ENCODE measurements around the gene LRRC75A.

Gene LRRC75A

GRCh38 chr17:16437083-16437482 is 54.9 kb downstream of the LRRC75A start:
- H3K36me3 ChIP-seq (ENCODE audit: control insufficient read depth, low read depth, low read length), result peaks cover 26% of the 10 kb centered on the region
- H3K9ac ChIP-seq (ENCODE audit: low read length), result no peak overlapping the region
- H3K27me3 ChIP-seq (ENCODE audit: control insufficient read depth, insufficient read depth, low read length), result no peaks in the 10 kb centered on the region
- no peaks in the 10 kb centered on the region for H3K9me3 ChIP-seq (ENCODE audit: control insufficient read depth, low read depth, low read length)
- H3K4me3 ChIP-seq (ENCODE audit: low read length), result no peak overlapping the region
- no peak overlapping the region for H3K27ac ChIP-seq (ENCODE audit: low read length)
- peaks cover 13% of the 10 kb centered on the region for H3K4me1 ChIP-seq (ENCODE audit: control insufficient read depth, low read depth, low read length)

DNA sequence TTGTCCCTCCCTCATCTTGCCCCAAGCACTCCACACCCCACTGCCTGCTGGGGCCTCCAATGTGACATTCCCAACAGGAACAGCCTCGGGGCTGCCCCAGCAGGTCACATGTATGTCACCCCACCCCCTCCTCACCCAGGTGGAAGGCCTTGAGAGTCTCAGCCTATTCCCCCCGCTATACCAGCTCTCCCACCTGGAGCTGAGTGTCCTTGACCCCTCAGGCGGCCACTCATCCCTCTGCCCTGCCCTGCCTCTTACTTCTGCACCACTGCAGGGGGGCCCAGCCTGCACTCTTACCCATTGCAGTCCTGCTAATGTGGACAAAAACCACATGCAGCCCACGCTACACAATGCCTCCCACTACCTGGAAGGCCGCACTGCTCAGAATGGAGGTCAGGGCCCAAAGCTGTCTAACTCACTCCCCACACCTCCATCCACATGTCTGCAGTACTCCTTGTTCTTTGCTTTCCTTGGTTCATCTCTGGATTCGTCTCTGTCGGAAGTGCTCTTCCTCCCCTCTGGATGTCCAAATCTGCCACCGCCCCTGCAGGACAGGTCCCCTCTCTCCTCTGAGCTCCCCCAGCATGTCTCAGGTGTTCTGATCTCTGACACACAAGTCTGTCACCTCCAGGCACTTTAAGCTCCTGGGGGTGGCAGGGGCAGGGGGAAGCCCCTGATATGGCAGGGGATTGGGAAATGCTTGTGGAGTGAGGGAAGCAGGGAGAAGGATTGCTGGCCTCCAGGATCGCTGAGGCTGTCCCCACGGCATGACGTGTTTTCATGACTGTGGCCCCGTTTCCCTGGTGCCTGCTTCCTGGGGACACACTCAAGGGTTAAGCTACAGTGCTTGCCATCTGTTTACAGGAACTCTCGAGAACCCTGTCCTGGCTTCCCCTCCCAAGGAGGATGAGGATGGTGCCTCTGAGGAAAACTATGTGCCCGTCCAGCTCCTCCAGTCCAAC is 55.8 kb downstream of the LRRC75A start:
- Histone ChIP-seq H3K4me1 (ENCODE audit: control insufficient read depth, low read depth, low read length) (peaks cover 9% of the 10 kb centered on the region), H3K27ac (ENCODE audit: low read length) (no peak overlapping the region), H3K4me3 (ENCODE audit: low read length) (no peak overlapping the region), H3K36me3 (ENCODE audit: control insufficient read depth, low read depth, low read length) (peaks cover 17% of the 10 kb centered on the region), H3K27me3 (ENCODE audit: control insufficient read depth, insufficient read depth, low read length) (no peaks in the 10 kb centered on the region), H3K9ac (ENCODE audit: low read length) (no peak overlapping the region), H3K9me3 (ENCODE audit: control insufficient read depth, low read depth, low read length) (no peaks in the 10 kb centered on the region)

GRCh38 chr17:16434662-16435061 is 57.3 kb downstream of the LRRC75A start:
- no peak overlapping the region for H3K27ac ChIP-seq (ENCODE audit: low read length)
- H3K9ac ChIP-seq (ENCODE audit: low read length), result no peak overlapping the region
- no peak overlapping the region for H3K4me3 ChIP-seq (ENCODE audit: low read length)

DNA sequence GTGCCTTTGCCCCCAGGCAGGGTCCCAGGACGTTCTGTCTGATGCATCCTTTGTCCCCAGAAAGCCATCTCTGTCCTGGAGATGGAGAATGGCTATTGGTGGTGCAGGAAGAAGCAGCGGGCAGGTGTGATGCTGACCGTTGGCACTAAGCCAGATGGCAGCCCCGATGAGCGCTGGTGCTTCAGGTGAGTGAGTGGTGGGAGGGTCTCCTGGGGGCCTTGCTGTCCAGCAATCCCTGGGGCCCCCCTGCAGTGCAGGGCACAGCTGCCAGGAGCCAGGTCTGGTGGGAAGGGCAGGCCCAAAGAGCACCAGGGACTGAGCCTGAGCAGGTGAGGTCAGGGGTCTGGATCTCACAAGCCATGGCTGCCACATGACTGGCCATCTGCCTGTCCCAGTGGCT is 58.5 kb downstream of the LRRC75A start:
- Histone ChIP-seq H3K27ac (ENCODE audit: low read length) (no peak overlapping the region), H3K36me3 (ENCODE audit: control insufficient read depth, low read depth, low read length) (no peaks in the 10 kb centered on the region), H3K27me3 (ENCODE audit: control insufficient read depth, insufficient read depth, low read length) (no peaks in the 10 kb centered on the region), H3K9me3 (ENCODE audit: control insufficient read depth, low read depth, low read length) (no peaks in the 10 kb centered on the region), H3K4me3 (ENCODE audit: low read length) (no peak overlapping the region), H3K9ac (ENCODE audit: low read length) (no peak overlapping the region), H3K4me1 (ENCODE audit: control insufficient read depth, low read depth, low read length) (peaks cover 4% of the 10 kb centered on the region)

More at GRCh38 chr17:16434662-16435061, 57.3 kb downstream of the LRRC75A start:
- H3K27me3 ChIP-seq (ENCODE audit: control insufficient read depth, insufficient read depth, low read length), result no peaks in the 10 kb centered on the region
- H3K36me3 ChIP-seq (ENCODE audit: control insufficient read depth, low read depth, low read length), result peaks cover 1% of the 10 kb centered on the region
- H3K4me1 ChIP-seq (ENCODE audit: control insufficient read depth, low read depth, low read length), result peaks cover 4% of the 10 kb centered on the region
- no peaks in the 10 kb centered on the region for H3K9me3 ChIP-seq (ENCODE audit: control insufficient read depth, low read depth, low read length)

GRCh38 chr17:16432017-16432416 is 60.0 kb downstream of the LRRC75A start:
- H3K4me3 ChIP-seq (ENCODE audit: low read length), result no peak overlapping the region
- no peak overlapping the region for H3K27ac ChIP-seq (ENCODE audit: low read length)
- H3K27me3 ChIP-seq (ENCODE audit: control insufficient read depth, insufficient read depth, low read length), result no peaks in the 10 kb centered on the region
- no peak overlapping the region for H3K9ac ChIP-seq (ENCODE audit: low read length)
- no peaks in the 10 kb centered on the region for H3K36me3 ChIP-seq (ENCODE audit: control insufficient read depth, low read depth, low read length)
- no peaks in the 10 kb centered on the region for H3K9me3 ChIP-seq (ENCODE audit: control insufficient read depth, low read depth, low read length)
- H3K4me1 ChIP-seq (ENCODE audit: control insufficient read depth, low read depth, low read length), result no peaks in the 10 kb centered on the region

- no peaks in the 10 kb centered on the region for H3K9me3 ChIP-seq (ENCODE audit: control insufficient read depth, low read depth, low read length)
- H3K4me1 ChIP-seq (ENCODE audit: control insufficient read depth, low read depth, low read length), result no peaks in the 10 kb centered on the region
- no peak overlapping the region for H3K9ac ChIP-seq (ENCODE audit: low read length)
- no peak overlapping the region for H3K27ac ChIP-seq (ENCODE audit: low read length)
- no peaks in the 10 kb centered on the region for H3K27me3 ChIP-seq (ENCODE audit: control insufficient read depth, insufficient read depth, low read length)
- no peak overlapping the region for H3K4me3 ChIP-seq (ENCODE audit: low read length)
- no peaks in the 10 kb centered on the region for H3K36me3 ChIP-seq (ENCODE audit: control insufficient read depth, low read depth, low read length)
Measured at GRCh38 chr17:16430650-16431049, 61.3 kb downstream of the LRRC75A start.

GRCh38 chr17:16429083-16429482 is 62.9 kb downstream of the LRRC75A start:
- Histone ChIP-seq H3K4me1 (ENCODE audit: control insufficient read depth, low read depth, low read length) (no peaks in the 10 kb centered on the region), H3K27ac (ENCODE audit: low read length) (no peak overlapping the region), H3K4me3 (ENCODE audit: low read length) (no peak overlapping the region), H3K27me3 (ENCODE audit: control insufficient read depth, insufficient read depth, low read length) (no peaks in the 10 kb centered on the region), H3K9me3 (ENCODE audit: control insufficient read depth, low read depth, low read length) (no peaks in the 10 kb centered on the region), H3K9ac (ENCODE audit: low read length) (no peak overlapping the region), H3K36me3 (ENCODE audit: control insufficient read depth, low read depth, low read length) (no peaks in the 10 kb centered on the region)

DNA sequence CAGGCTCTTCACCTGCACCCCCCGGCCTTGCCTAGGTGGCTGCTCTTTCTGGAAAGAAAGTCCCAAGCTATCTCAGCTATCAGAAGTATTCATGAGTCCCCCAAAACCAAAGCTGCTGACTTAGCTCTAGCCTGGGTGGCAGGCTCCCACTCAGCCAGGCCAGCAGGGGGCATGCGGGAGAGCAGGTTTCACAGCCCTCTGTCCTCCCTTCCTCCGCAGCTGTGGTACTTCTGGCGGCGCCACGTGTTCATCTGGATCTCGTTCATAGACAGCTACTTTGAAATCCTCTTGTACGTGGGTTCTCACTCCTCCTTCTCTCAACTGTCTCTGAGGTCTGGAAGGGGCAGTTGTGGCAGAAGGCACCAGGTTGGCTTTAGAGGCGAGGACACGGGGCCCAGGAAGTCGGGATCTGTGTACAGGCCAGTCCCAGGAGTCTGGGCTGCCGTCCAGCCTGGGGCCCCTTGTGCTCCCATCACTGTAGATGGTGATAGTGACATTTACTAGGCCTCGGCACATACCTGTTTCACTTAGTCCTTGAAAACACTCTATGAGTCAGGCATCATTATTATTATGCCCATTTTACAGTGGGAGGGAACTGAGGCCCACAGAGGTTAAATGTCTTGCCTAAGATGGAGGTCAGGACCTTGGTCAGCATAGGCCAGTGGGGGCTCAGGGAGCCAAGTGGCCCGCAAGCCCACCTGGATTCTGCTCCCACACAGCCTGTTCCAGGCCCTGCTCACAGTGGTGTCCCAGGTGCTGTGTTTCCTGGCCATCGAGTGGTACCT is 63.7 kb downstream of the LRRC75A start:
- Histone ChIP-seq H3K4me3 (ENCODE audit: low read length) (no peak overlapping the region), H3K9ac (ENCODE audit: low read length) (no peak overlapping the region), H3K9me3 (ENCODE audit: control insufficient read depth, low read depth, low read length) (no peaks in the 10 kb centered on the region), H3K27me3 (ENCODE audit: control insufficient read depth, insufficient read depth, low read length) (no peaks in the 10 kb centered on the region), H3K27ac (ENCODE audit: low read length) (no peak overlapping the region), H3K36me3 (ENCODE audit: control insufficient read depth, low read depth, low read length) (no peaks in the 10 kb centered on the region), H3K4me1 (ENCODE audit: control insufficient read depth, low read depth, low read length) (no peaks in the 10 kb centered on the region)

- Histone ChIP-seq H3K27me3 (ENCODE audit: control insufficient read depth, insufficient read depth, low read length) (no peaks in the 10 kb centered on the region), H3K4me1 (ENCODE audit: control insufficient read depth, low read depth, low read length) (no peaks in the 10 kb centered on the region), H3K9ac (ENCODE audit: low read length) (no peak overlapping the region), H3K36me3 (ENCODE audit: control insufficient read depth, low read depth, low read length) (no peaks in the 10 kb centered on the region), H3K4me3 (ENCODE audit: low read length) (no peak overlapping the region), H3K9me3 (ENCODE audit: control insufficient read depth, low read depth, low read length) (no peaks in the 10 kb centered on the region), H3K27ac (ENCODE audit: low read length) (no peak overlapping the region)
Measured at GRCh38 chr17:16427020-16427419, 65.0 kb downstream of the LRRC75A start.

DNA sequence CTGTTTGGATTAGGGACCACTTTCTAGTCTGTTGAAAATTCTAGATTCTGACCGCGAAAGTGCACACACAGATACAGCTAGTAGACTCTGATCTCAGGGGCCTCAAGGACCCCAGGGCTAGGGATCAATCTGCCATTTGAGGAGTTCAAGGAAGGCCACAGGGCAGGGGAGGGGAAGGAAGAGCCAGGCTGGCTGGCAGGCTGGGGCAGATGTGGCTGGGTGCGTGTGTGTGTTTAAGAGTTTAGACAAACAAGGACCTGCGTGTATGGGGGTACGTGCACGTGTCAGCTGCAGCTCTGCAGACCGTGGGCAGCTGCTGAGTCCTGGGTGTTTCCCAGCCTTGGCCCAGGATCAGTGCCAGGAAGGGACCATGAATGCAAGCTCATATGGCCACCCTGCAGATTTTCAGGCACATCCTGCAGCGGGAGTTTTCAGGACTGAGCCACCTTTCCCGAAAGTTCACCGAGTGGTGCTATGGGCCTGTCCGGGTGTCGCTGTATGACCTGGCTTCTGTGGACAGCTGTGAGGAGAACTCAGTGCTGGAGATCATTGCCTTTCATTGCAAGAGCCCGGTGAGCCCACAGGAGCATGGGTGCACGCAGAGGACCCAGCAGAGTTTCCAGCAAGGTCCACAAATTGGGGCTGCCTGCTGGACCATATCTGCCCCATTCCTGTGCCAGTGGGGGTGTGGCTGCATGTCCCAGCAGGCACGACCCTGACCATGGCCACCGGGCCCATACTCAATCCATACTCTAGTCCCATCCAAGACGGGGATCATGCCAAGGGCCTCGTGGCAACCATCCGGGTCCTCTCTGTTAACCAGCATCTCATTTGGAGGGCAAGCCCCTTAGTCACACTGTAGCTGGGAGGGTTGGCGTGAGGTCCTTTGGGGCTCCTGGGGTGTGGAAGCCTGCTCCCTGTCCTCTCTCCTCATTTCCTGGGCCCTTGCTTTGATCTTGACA is 66.0 kb downstream of the LRRC75A start:
- H3K36me3 ChIP-seq (ENCODE audit: control insufficient read depth, low read depth, low read length), result no peaks in the 10 kb centered on the region
- H3K9me3 ChIP-seq (ENCODE audit: control insufficient read depth, low read depth, low read length), result no peaks in the 10 kb centered on the region
- H3K4me1 ChIP-seq (ENCODE audit: control insufficient read depth, low read depth, low read length), result no peaks in the 10 kb centered on the region
- H3K27me3 ChIP-seq (ENCODE audit: control insufficient read depth, insufficient read depth, low read length), result no peaks in the 10 kb centered on the region
- H3K9ac ChIP-seq (ENCODE audit: low read length), result no peak overlapping the region
- no peak overlapping the region for H3K4me3 ChIP-seq (ENCODE audit: low read length)
- H3K27ac ChIP-seq (ENCODE audit: low read length), result no peak overlapping the region

- H3K27ac ChIP-seq (ENCODE audit: low read length), result no peak overlapping the region
Measured at GRCh38 chr17:16425202-16425601, 66.8 kb downstream of the LRRC75A start.

More at GRCh38 chr17:16425202-16425601, 66.8 kb downstream of the LRRC75A start:
- Histone ChIP-seq H3K4me1 (ENCODE audit: control insufficient read depth, low read depth, low read length) (no peaks in the 10 kb centered on the region), H3K9ac (ENCODE audit: low read length) (no peak overlapping the region), H3K36me3 (ENCODE audit: control insufficient read depth, low read depth, low read length) (no peaks in the 10 kb centered on the region), H3K27me3 (ENCODE audit: control insufficient read depth, insufficient read depth, low read length) (no peaks in the 10 kb centered on the region), H3K4me3 (ENCODE audit: low read length) (no peak overlapping the region), H3K9me3 (ENCODE audit: control insufficient read depth, low read depth, low read length) (no peaks in the 10 kb centered on the region)
